IPS-20b (cell line): ENCODE measurements around the gene HIP1.
"Not testable (repeated sequence)": the region's sequence is repeated elsewhere in the genome, so short reads cannot be mapped to it uniquely, and the experiment has no call there.

Experiments
- H3K27ac ChIP-seq: one replicate; pipeline ENCODE4 v1.5.1; 2013; ENCODE audit warnings: low read length
- H3K27me3 ChIP-seq: 2 replicates; pipeline ENCODE4 v1.6.1; 2013; ENCODE audit warnings: mild to moderate bottlenecking, low read length, inconsistent platforms; ENCODE audit not compliant: insufficient read depth
- H3K36me3 ChIP-seq: 2 replicates; pipeline ENCODE4 v1.6.1; 2013; ENCODE audit warnings: low read depth, mild to moderate bottlenecking, inconsistent platforms, low read length, moderate library complexity; ENCODE audit not compliant: insufficient read depth
- H3K4me1 ChIP-seq: 2 replicates; pipeline ENCODE4 v1.6.1; 2013; ENCODE audit warnings: mild to moderate bottlenecking, control low read depth, inconsistent platforms, low read length, moderate library complexity; ENCODE audit not compliant: insufficient read depth
- H3K4me3 ChIP-seq: 2 replicates; pipeline ENCODE4 v1.5.1; 2013; ENCODE audit warnings: mild to moderate bottlenecking, low read length, inconsistent platforms
- H3K9ac ChIP-seq: 2 replicates; pipeline ENCODE4 v1.6.1; 2013; ENCODE audit warnings: low read depth, mild to moderate bottlenecking, inconsistent platforms, low read length, moderate library complexity
- H3K9me3 ChIP-seq: 2 replicates; pipeline ENCODE4 v1.6.1; 2013; ENCODE audit warnings: mild to moderate bottlenecking, low read depth, low read length, inconsistent platforms; ENCODE audit not compliant: insufficient read depth

Gene HIP1

DNA sequence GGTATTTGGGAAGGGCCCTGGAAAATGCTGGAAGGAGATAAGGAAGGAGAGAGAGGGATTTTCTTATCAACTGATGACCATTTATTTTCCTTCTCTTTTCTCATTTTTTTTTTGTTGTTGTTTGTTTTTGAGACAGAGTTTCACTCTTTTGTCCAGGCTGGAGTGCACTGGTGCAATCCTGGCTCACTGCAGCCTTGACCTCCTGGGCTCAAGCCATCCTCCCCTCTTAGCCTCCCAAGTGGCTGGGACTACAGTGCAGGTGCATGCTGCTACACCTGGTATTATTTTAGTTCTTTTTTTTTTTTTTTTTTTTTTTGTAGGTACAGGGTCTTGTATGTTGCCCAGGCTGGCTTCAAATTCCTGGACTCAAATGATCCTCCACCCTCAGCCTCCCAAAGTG, 52.2 kb downstream of the HIP1 start:
- H3K9me3 ChIP-seq, result no peaks in the 10 kb centered on the region
- H3K27me3 ChIP-seq, result no peaks in the 10 kb centered on the region
- no peak overlapping the region for H3K27ac ChIP-seq
- H3K4me1 ChIP-seq, result peaks cover 3% of the 10 kb centered on the region; the same call in 1 of the 2 replicates
- H3K36me3 ChIP-seq, result no peaks in the 10 kb centered on the region
- no peak overlapping the region for H3K4me3 ChIP-seq
- no peak overlapping the region for H3K9ac ChIP-seq

DNA sequence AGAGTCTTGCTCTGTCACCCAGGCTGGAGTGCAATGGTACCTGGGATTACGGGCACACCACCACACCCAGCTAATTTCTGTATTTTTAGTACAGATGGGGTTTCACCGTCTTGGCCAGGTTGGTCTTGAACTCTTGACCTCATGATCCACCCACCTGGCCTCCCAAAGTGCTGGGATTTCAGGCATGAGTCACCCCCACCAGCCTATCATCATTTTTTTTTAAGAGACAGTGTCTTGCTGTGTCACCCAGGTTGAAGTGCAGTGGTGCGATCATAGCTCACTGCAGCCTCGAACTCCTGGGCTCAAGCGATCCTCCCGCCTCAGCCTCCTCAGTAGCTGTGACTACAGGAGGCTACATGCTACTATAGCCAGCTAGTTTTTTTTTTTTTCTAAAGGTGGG, 56.7 kb downstream of the HIP1 start:
- not testable (repeated sequence) for H3K4me1 ChIP-seq, H3K36me3 ChIP-seq, H3K9me3 ChIP-seq, H3K27ac ChIP-seq, H3K4me3 ChIP-seq, H3K9ac ChIP-seq, H3K27me3 ChIP-seq

DNA sequence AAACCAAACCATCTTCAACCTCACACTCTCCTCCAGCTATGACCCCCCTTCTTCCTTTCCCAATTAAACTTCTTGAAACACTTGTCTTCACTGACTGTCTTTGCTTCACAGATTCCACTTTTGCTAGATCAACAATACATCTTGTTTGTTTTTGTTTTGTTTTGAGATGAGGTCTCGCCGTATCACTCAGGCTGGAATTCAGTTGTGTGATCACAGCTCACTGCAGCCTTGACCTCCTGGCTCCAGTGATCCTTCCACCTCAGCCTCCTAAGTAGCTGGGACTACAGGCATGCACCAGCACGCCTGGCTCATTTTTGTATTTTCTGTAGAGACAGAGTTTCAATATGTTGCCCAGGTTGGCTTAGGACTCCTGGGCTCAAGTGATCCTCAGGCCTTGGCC, 59.7 kb downstream of the HIP1 start:
- Histone ChIP-seq H3K9ac (no peak overlapping the region), H3K9me3 (no peaks in the 10 kb centered on the region), H3K36me3 (no peaks in the 10 kb centered on the region), H3K4me1 (no peaks in the 10 kb centered on the region), H3K27me3 (no peaks in the 10 kb centered on the region), H3K4me3 (no peak overlapping the region), H3K27ac (no peak overlapping the region)

DNA sequence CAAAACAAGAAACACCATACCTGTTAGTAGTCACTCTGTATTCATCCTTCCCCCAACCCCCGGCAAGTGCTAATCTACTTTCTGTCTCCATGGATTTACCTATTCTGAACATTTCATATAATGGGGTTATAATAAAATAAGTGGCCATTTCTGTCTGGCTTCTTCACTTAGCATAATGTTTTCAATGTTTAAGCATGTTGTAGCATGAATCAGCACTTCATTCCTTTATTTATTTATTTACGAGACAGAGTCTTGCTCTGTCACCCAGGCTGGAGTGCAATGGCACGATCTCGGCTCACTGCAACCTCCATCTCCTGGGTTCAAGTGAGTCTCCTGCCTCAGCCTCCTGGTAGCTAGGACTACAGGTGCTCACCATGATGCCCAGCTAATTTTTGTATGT, 69.2 kb downstream of the HIP1 start:
- Histone ChIP-seq H3K27me3 (no peaks in the 10 kb centered on the region), H3K9me3 (no peaks in the 10 kb centered on the region), H3K9ac (no peak overlapping the region), H3K36me3 (no peaks in the 10 kb centered on the region), H3K4me1 (no peaks in the 10 kb centered on the region), H3K27ac (no peak overlapping the region), H3K4me3 (no peak overlapping the region)

DNA sequence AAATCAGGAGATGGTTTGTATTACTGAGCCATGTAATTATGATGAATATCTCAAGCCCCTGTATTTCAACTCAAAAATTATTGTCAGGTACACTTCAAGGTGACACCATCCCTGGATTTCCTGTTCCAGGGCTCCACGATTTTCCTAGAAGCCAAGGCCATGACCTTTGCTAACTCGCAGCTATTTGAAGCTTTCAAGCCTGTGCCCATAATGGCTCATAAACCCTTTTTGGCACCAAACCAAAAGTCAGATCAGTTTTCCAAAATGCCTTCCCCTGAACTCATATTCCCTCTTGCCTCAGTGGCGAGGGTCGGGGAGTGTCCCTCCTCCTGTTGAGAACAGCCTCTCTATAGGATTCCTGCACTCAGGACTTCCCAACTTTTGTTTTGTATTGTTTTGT, 70.8 kb downstream of the HIP1 start:
- no peak overlapping the region for H3K9ac ChIP-seq
- H3K9me3 ChIP-seq, result no peaks in the 10 kb centered on the region
- H3K4me3 ChIP-seq, result no peak overlapping the region
- no peak overlapping the region for H3K27ac ChIP-seq
- no peaks in the 10 kb centered on the region for H3K4me1 ChIP-seq
- H3K36me3 ChIP-seq, result no peaks in the 10 kb centered on the region
- no peaks in the 10 kb centered on the region for H3K27me3 ChIP-seq

DNA sequence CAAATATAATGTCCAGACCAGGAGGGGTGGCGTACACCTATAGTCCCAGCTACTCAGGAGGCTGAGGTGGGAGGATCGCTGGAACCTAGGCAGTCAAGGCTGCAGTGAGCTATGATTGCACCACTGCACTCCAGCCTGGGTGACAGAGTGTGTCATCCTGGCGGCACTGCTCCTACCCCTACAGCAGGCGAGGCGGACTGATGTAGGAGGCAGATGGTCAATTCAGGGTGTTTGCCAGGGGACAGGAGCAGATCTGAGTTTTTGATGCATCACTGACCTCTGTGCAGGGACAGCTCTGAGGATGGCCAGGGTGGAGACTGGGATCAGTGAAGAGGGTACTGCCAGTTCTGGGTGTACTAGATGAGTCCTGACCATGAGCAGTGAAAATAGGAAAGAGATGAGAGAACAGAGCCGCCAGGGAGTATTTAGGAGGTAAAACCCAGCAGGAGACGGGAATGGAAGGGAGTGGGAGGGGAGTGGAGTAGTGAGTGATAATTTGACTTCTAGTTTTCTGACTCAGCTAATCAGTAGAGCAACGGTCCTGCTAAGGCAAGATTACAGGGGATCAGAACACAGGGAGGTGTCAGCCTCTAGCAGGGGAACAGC, 75.3 kb downstream of the HIP1 start:
- Histone ChIP-seq H3K27me3 (no peaks in the 10 kb centered on the region), H3K36me3 (no peaks in the 10 kb centered on the region), H3K4me3 (no peak overlapping the region), H3K27ac (no peak overlapping the region), H3K4me1 (no peaks in the 10 kb centered on the region), H3K9me3 (no peaks in the 10 kb centered on the region), H3K9ac (no peak overlapping the region)

DNA sequence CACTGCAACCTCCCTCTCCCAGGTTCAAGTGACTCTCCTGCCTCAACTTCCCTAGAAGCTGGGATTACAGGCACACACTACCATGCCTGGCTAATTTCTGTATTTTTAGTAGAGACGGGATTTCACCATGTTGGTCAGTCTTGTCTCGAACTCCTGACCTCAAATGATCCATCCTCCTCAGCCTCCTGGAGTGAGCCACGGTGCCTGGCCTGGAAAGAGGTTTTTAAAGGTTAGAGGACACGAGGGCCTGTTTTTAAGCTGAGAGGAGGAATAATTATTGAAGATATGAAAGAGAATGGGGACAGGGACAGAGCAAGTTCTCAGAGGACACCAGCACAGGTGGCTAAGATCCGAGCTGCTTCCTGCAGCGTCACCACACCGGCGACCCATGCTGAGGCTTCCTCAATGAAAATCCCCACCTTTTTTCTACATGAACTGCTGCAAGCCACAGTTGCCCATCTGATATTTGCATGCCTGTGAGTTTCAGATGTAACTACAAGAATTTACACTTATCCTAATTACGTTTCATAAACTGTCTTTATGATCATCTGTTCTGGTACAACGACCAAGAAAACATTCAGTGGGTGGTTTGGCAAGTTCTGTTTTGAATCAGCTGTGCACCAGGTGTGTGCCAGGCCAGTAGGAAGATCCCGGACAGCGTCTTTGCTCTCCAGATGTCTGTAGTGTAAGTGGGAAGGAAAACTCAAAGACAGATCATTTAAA, 76.0 kb downstream of the HIP1 start:
- no peak overlapping the region for H3K4me3 ChIP-seq
- no peaks in the 10 kb centered on the region for H3K27me3 ChIP-seq
- no peaks in the 10 kb centered on the region for H3K4me1 ChIP-seq
- H3K9me3 ChIP-seq, result no peaks in the 10 kb centered on the region
- no peak overlapping the region for H3K27ac ChIP-seq
- no peak overlapping the region for H3K9ac ChIP-seq
- H3K36me3 ChIP-seq, result no peaks in the 10 kb centered on the region

DNA sequence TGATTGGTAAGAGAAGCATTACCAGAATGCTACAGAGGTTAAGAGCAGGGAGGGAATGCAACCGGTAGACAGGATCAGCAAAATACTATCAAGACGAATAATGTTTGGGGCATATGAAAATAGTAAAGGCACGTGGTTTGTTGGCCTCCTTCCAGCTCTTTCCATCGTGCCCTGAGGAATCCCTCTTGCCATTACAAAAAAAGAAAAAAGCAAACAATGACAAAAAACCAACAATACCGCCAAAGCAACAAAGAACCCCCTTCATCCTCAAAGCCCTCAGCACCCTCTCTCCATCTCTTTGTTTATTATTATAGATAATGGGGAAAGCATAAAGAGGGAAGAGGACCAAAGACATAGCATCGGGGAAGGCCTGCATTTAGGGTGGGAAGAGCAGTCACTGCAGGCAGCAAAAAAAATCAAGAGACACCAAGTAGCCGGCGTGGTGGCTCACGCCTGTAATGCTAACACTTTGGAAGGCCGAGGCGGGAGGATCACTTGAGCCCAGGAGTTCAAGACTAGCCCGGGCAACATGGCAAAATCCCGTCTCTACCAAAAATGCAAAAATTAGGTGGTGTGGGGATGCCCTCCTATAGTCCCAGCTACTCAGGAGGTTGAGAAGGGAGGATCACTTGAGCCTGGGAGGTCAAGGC, 78.0 kb downstream of the HIP1 start:
- H3K4me3 ChIP-seq, result no peak overlapping the region
- H3K4me1 ChIP-seq, result no peaks in the 10 kb centered on the region
- H3K9me3 ChIP-seq, result no peaks in the 10 kb centered on the region
- H3K36me3 ChIP-seq, result no peaks in the 10 kb centered on the region
- no peak overlapping the region for H3K27ac ChIP-seq
- no peaks in the 10 kb centered on the region for H3K27me3 ChIP-seq
- no peak overlapping the region for H3K9ac ChIP-seq

DNA sequence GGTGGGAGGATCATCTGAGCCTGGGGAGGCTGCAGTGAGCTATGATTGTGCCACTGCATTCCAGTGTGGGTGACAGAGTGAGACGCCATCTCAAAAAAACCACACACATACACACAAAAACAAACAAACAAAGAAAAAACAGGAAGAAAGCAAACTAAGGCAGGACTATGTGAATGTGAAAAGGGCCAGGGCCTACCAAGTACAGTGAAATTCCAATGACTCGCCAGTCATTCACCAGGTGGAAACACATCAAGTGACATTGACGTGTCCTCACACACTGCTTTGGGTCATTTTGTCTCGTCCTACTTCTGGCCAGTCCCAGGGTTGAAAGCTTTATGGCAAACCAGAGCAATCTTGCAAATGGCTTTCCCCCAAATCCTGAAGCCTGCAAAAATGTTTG, 79.9 kb downstream of the HIP1 start:
- Histone ChIP-seq H3K27me3 (no peaks in the 10 kb centered on the region), H3K36me3 (no peaks in the 10 kb centered on the region), H3K9ac (no peak overlapping the region), H3K4me3 (no peak overlapping the region), H3K27ac (no peak overlapping the region), H3K9me3 (no peaks in the 10 kb centered on the region), H3K4me1 (no peaks in the 10 kb centered on the region)

DNA sequence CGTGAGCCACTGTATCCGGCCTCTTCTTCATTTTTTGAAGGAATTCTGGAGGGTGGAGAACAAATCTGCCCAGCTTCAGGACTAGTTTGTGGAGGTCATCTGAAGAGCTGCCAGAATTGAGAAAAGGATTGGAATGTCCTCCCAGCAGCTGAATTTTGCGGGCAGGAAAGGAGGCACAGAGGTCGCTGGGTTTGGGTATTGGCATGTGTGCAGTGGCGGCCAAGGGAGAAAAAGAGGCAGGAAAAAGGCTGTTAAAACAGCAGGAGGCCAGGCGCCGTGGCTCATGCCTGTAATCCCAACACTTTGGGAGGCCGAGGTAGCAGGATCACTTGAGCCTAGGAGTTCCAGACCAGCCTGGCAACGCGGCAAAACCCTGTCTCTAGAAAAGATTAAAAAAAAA, 80.4 kb downstream of the HIP1 start:
- Histone ChIP-seq H3K4me3 (no peak overlapping the region), H3K4me1 (no peaks in the 10 kb centered on the region), H3K9ac (no peak overlapping the region), H3K27me3 (no peaks in the 10 kb centered on the region), H3K9me3 (no peaks in the 10 kb centered on the region), H3K36me3 (no peaks in the 10 kb centered on the region), H3K27ac (no peak overlapping the region)

DNA sequence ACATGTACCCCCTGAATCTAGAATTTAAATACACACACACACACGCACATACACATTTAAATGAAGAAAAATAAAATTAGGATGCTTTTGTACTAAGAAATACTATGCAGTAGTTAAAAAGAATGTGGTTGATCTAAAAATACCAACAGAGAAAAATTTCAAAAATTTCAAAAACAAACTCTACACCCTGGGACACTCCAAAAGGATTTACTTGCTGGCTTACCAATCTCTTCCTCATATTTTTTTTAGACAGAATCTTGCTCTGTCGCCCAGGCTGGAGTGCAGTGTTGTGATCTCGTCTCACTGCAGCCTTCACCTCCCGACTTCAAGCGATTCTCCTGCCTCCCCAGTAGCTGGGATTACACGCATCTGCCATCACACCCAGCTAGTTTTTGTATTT, 80.9 kb downstream of the HIP1 start:
- Histone ChIP-seq H3K9me3 (no peaks in the 10 kb centered on the region), H3K27ac (no peak overlapping the region), H3K36me3 (no peaks in the 10 kb centered on the region), H3K27me3 (no peaks in the 10 kb centered on the region), H3K4me3 (no peak overlapping the region), H3K9ac (no peak overlapping the region), H3K4me1 (no peaks in the 10 kb centered on the region)

DNA sequence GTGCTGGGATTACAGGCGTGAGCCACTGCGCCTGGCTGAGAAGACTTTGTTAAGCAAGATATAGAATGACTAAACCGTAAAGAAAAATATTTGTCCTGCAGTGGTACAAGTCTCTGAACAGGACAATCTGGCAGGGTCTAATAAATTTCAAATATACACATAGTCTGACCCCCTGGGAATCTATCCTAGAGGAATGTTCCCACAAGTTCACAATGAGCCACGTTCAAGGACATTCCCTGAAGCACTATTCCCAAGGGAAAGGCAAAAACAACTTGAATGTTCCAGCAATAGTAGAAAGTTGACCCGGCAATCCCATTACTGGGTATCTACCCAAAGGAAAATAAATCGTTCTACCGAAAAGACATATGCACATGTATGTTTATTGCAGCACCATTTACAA, 82.0 kb downstream of the HIP1 start:
- Histone ChIP-seq H3K36me3 (no peaks in the 10 kb centered on the region), H3K9ac (no peak overlapping the region), H3K27ac (no peak overlapping the region), H3K4me1 (no peaks in the 10 kb centered on the region), H3K4me3 (no peak overlapping the region), H3K9me3 (no peaks in the 10 kb centered on the region), H3K27me3 (no peaks in the 10 kb centered on the region)
